GM12892 (cell line): ENCODE data around the gene C12orf43.

Experiments
- DNase-seq: peaks from one replicate; pipeline ENCODE4 v3.0.0; 2011; ENCODE audit not compliant: insufficient read length
- FAIRE-seq: peaks from 2 replicates; lab custom pipeline; 2011; peaks lifted over from hg19 to GRCh38; lab: Jason Lieb, UNC
- POLR2A ChIP-seq: IDR thresholded peaks from 2 replicates; pipeline ENCODE4 v1.6.1; 2011; ENCODE audit warnings: low read depth, low read length, control low read depth
- POLR2AphosphoS5 ChIP-seq: IDR thresholded peaks from 2 replicates; pipeline ENCODE4 v1.6.1; 2011; ENCODE audit warnings: low read depth, low read length, control low read depth
- TAF1 ChIP-seq: IDR thresholded peaks from 2 replicates; pipeline ENCODE4 v1.6.1; 2011; ENCODE audit warnings: low read depth, mild to moderate bottlenecking, control low read depth, low read length, borderline replicate concordance

Gene C12orf43

GRCh38 chr12:120961604-120962531, 54.4 kb downstream of the C12orf43 start:
- FAIRE-seq, result no peak
- no peak for DNase-seq
- TF ChIP-seq TAF1, result no peak
- TF ChIP-seq POLR2AphosphoS5, result no peak
- no peak for TF ChIP-seq POLR2A

GRCh38 chr12:120960657-120961056, 55.6 kb downstream of the C12orf43 start:
- no peak for TF ChIP-seq POLR2AphosphoS5
- no peak for TF ChIP-seq POLR2A
- TF ChIP-seq TAF1, result no peak
- DNase-seq (no peak), FAIRE-seq (no peak)

GRCh38 chr12:120959111-120959878, 57.0 kb downstream of the C12orf43 start:
- no peak for FAIRE-seq
- TF ChIP-seq TAF1 (no peak), POLR2A (no peak), POLR2AphosphoS5 (no peak)
- no peak for DNase-seq

GRCh38 chr12:120956579-120957300, 59.5 kb downstream of the C12orf43 start:
- DNase-seq, result no peak
- FAIRE-seq, result no peak
- TF ChIP-seq TAF1, result no peak
- no peak for TF ChIP-seq POLR2A
- no peak for TF ChIP-seq POLR2AphosphoS5

DNA sequence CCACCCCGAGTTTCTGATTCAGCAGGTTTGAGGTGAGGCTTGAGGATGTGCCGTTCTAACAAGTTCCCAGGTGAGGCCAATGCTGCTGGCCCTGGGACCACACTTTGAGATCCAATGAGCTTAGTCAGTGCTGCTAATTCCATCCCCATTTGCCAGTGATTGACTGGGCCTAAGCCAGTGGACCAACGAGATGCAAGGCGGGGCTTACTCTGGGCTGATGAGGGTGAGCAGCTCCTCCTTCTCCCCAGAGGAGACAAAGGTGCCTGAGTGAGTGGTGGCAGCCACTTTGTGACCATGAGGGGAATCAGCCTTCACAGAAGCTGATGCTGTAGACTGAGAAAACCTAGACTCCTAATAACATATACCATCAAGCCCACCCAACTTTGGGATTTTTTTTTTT, 61.1 kb downstream of the C12orf43 start:
- FAIRE-seq (no peak), DNase-seq (no peak)
- no peak for TF ChIP-seq POLR2AphosphoS5
- no peak for TF ChIP-seq POLR2A

GRCh38 chr12:120950807-120951206, 65.5 kb downstream of the C12orf43 start:
- TF ChIP-seq POLR2AphosphoS5, result no peak
- TF ChIP-seq TAF1, result no peak
- no peak for TF ChIP-seq POLR2A
- no peak for FAIRE-seq
- no peak for DNase-seq
